ENCODE data around the gene EMC8.

GRCh38 chr16:85798283-85798776, 1.0 kb downstream of the EMC8 start:
- TF ChIP-seq, protein P1, sequence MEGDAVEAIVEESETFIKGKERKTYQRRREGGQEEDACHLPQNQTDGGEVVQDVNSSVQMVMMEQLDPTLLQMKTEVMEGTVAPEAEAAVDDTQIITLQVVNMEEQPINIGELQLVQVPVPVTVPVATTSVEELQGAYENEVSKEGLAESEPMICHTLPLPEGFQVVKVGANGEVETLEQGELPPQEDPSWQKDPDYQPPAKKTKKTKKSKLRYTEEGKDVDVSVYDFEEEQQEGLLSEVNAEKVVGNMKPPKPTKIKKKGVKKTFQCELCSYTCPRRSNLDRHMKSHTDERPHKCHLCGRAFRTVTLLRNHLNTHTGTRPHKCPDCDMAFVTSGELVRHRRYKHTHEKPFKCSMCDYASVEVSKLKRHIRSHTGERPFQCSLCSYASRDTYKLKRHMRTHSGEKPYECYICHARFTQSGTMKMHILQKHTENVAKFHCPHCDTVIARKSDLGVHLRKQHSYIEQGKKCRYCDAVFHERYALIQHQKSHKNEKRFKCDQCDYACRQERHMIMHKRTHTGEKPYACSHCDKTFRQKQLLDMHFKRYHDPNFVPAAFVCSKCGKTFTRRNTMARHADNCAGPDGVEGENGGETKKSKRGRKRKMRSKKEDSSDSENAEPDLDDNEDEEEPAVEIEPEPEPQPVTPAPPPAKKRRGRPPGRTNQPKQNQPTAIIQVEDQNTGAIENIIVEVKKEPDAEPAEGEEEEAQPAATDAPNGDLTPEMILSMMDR (conservative IDR thresholded peaks at IDR 0.05): no peak
- no peak for TF ChIP-seq EZH2 (IDR thresholded peaks at IDR 0.05; ENCODE audit: low read depth)

All from PC-9 (cell line).